HG03103 (cell line): Measurements from ENCODE around the gene AHNAK.

ENCODE experiments used
- ATAC-seq: cut with Tn5 transposase; IDR thresholded peaks from one replicate; pipeline ENCODE4 v1.9.1; 2021; ENCODE audit warnings: low read depth; ENCODE audit not compliant: unreplicated experiment

The AHNAK gene

DNA sequence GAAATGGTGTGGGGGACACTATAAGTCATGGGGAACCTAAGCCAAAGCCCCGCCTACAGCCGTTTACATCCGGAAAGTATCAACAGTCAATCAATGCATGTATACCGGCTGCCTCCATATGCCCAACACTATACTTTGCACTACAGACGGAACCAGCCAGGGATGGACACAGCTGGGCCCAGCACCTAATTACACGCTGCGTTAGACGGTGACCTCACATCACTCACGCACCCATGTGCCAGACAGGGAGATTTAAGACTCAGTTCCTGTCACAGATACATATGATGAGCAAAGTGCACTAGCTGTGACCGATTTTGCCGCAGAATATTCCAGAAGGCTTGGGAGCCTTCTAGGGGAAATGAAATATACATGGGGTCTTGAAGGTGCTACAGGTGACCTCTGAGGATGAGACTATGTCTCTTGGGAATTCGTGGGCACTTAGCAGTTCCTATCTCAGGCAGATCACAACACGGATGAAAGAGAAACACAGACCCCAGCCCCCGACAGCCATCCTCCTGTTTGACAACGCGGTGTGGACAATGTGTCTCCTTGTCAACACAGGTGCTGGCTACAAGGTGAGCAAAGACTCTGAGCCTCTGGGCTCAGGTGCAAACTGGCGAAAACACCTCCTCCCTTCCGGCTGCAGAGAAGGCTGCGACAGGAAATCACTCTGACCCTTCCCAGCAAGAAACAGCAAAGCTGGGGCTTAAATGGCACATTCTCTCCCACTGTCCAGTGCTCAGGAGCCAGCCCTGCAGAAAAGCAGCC lies 8.0 kb downstream of the AHNAK start:
- ATAC-seq, result no peak

DNA sequence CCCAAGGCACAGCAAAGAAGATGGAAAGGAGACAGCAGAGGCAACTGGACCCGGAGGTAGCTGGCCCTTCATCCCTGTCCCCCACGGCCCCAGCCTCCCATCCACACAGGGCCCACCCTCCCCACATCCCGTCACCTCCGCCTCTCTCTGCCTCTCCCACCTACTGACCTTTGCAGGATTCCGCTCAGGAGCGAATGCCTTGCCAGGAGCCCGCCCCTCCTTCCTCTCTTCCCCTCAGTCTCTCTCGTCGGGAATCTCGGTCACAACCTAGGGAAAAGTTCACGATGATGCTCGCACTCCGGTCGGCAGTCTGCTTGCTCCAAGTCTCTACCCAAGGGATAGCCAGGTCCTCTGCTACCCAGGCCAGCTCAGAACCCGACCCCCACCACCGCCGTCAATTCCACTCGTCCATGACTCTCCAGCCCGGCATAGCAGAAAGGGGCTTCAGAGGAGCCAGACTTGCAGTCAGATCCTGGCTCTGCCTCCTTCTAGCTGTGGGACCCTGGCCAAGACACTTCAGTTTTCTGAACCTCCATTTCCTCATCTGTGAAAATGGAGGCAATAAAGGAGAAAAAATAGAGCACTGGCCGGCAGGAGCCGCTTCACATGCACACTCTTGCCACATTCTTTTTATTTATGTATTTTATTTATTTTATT lies 10.2 kb downstream of the AHNAK start:
- no peak for ATAC-seq

DNA sequence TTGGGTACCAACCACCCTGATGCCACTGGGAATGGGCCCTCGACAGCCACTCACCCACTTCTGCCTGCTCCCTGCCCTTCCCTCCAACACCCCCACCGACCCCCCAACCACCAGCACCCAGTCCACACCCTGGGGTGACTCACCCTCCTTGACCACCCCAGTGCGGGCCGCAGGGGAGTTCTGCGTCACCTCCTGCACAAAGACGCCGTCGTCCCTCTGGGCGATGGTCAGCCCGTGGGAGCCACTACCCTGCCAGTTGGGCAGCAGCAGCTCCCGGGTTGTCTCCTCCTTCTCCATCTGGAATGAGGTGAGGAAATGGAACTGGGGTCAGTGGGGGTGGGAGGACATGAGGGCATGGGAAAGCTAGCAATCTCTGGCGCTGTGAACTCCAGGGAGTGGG lies 10.8 kb downstream of the AHNAK start:
- no peak for ATAC-seq

DNA sequence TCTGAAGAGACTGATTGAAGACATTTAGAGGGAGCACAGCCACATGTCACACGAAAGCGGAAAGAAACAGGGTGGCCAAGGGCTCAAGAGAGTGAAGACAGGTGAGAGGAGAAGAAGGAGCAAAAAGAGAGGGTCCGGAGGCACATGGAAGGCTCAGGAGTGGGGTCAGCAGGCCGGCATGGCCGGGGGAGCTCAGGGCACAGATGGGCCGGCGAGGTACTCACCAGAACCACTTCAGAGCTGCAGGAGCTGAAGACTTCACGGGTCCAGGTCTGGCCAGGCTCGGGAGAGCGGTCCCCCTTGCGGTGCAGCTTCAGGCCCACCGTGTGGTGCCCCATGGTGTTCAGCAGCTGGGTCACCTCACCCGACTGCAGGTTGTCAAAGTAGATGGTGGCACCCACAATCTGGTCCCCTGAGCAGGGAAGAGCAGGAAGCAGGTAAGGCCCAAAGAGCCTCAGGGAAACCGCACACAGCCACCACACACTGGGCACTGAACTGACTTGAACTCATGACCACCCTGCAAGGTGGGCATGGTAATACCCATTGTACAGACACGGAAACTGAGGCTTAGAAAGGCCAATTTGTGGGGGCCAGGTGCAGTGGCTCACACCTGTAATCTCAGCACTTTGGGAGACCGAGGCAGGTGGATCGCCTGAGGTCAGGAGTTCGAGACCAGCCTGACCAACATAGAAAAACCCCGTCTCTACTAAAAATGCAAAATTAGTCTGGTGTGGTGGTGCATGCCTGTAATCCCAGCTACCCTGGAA lies 11.6 kb downstream of the AHNAK start:
- no peak for ATAC-seq

DNA sequence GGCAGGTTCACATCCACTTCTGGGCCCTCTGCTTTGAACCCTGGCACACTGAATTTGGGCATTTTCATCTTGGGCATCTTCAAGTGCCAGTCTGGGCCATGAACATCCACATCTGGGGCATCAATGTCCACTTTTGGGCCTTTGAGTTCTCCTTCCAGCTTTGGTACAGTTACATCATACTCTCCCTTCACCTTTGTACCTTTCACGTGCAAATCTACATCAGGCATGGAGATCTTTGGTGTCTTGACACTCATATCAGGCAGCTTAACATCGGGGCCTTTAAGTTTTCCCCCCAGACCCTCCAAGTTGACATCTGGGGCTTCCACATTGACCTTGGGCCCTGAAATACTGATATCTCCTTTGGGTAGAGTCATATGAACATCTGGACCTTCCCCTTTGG lies 14.5 kb downstream of the AHNAK start:
- ATAC-seq, result no peak

DNA sequence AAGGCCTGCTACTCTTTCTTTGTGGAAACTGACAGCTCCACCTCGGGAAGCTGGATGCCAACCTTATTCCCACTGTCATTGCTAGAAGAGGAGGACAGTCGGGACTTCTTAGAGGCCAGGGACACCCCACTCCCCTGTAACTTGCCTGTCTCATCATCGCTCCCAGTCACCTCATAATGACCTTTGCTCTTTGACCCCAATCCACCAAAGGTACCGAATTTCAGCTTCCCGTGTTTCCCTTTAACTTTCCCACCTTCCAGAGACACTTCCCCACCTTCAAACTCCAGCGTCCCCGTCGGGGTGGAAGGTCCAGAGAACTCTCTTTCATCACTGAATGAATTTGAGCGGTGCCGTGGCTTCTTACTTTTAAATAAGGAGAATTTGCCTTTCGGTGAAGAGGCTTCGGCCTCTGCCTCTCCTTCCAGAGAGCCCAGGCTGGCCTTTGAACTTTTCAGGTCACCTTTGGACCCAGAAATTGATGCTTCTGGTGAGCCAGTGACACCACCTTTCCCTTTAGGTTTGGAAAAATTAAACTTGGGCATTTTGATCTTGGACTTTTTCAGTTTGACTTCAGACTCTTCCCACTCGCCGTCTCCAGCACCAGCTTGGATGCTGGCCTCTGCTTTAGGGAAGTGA lies 29.8 kb downstream of the AHNAK start:
- ATAC-seq, result no peak

DNA sequence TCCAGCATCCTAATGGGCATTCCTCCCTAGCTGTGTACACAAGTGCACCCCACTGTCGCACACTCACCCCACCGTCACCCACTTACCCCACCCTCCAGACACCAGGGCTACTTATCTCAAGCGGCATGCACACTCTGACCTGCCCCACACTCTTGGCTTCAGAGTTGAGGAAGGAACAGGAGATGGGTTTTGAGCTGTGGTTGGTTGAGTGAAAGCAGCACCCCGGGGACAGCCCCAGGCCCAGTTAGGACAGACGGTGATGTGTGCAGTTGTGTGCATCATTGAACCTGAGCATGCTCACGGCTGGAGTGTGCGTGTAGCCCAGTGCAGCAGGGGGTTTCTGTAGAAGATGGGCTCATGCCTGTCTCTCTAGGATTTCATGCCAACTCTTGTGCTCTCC lies 32.5 kb downstream of the AHNAK start:
- ATAC-seq, result no peak

DNA sequence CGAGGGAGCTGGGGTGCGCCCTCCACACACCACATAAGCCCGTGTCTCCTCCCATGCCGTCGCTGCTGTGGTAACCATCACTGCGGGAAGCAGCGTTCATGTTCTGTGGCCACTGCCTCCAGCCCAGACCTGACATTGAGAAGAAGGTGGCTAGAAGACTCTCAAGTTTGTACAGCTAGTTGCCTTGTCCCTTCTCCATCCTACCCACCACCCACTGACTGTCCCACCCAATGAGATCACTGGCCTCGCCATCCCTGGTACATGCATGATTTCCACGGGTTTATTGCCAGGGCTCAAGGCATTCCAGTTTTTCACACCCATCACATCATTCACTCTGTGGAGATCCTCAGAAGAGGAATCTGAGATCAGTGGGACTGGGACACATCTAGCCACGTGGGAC lies 33.0 kb downstream of the AHNAK start:
- ATAC-seq, result no peak

DNA sequence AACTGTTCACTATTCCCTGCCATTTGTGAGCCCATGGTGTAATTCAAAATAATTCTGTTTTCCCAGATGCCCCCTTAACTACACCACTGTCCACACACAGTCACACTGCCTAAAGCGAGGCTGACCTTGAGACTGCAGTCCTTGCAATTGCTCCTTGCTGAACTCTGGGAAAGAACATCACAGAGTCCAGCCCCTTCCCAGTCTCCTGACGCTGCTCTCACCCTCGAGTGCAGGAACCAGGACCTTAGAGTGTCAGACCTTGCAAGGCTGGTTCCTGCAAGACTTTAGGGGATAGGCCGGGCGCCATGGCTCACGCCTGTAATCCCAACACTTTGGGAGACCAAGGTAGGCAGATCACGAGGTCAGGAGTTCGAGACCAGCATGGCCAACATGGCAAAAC lies 33.6 kb downstream of the AHNAK start:
- ATAC-seq, result no peak

DNA sequence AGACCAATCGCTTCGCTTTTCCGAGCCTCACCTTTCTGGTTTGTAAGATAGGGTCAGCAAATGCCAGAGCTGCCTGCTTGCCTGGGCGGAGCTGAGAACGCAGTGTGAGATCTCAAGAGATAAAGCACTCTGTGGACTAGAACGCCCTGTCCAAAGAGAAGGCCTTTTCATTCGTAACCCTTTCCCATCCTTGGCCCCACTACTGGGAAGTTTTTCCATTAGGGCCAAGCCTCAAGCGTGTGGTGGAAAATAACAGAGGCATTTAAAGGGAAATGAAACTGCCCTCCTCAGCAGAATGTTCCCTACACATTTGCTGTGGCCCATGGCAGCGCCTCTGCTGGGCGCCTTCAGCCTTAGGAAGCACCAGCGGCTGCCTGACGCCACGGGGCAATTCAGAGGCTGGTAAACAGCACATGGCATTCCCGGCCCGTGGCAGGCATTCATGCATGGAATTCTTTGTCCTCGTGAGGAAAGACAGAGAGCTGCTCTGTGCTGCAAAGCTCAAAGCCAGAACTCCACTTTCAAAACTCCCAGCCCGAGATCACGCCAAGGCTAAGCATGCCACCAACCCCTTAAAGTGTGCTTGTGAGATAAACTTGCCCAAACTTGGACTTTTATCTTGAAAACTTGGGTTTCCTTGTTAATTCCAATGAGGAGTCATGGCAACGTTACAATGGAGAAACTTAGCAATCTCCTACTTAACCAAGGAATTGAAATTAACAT lies 38.1 kb downstream of the AHNAK start:
- ATAC-seq, result no peak

DNA sequence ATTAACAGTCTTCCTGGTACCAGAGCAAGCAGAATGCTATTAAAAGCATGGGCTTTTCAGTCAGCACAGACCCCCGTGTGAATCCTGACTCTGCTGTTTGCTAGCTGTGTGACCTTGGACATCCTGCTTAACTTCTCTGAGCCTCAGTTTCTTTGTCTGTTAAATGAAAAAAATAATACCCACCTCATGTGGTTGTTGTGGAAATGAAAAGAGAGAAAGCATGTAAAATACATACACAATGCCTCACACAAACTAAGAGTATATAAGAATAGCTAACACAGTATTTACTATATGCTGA lies 39.5 kb downstream of the AHNAK start:
- ATAC-seq, result no peak

DNA sequence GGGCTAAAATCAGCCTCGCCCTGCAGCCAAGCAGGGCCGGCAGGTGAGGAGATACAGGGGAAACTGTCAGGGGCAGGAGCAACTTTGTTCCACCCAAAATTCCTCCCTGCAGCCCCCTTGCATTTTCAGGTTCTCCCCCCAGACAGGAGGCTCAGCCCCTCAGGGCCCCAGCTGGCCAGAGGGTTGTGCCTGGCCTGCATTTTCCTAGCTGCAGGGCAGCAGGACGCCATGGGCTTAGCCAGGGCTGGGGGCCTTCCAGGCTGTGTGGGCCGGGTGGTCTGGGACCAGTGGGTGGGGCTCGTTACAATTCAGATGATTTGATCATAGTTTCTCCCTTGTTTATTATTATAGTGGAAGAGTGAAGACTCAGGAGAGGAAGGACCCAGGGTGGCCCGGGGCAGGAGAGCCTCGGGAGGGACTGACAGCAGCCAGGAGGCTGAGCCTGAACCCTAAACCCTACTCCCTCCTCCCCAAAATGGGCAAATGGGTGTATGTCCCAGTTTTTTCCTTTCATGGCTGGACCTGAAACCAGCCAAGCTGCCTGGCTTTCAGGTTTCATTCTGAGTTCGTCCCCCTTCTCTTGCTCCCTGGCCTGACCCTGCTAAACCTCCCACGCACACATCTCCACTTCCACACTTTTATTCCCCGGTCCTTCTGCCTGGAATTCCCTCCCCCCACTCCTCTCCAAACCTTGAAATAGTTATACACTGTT lies 40.0 kb downstream of the AHNAK start:
- ATAC-seq, result no peak

DNA sequence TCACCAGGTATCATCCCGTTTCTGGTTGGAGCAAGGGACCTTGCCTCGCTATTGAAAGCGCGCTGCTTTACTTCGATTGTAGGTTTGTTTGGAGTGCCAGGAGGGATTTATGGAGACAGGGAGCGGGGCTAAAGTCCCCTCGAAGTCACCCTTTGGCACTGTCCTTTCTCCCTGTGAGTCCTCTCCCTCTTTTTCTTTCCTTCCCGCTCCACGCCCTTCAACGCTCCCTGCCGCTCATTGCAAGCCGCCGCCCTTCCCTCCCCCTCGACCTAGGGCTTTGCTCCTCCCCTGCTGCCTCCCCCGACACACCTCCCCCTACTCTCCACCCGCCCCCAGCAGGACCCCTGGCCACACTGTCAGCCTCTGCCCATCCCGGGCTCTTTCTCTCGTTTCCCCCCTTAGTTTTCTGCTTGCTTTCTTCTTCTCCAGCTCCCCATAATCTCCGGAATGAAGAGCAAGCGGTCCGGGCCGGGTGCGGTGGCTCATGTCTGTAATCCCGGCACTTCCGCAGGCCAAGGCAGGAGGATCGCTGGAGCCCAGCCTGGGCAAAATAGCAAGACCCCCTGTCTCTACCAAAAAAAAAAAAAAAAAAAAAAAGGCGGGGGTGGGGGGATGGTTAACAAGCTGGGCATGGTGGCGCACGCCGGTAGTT lies 41.0 kb downstream of the AHNAK start:
- no peak for ATAC-seq

DNA sequence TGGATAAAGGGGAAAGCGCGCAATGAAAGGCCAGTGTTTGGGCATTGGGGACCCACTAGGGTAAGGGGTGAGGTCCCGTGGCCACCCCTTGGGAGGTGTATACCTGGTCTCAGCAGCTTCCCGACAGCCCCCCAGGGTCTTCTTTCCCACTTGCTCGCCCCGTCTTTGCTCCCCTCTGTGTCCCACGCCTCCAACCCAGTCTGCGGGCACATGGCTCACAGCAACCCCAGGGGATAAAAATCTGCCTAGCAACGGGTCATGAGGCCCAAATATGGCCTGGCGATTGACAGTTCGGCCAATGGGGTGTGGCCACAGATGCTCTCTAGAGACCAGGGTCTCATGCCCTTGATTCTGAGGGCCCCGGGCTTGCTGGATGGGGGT lies 41.6 kb downstream of the AHNAK start:
- ATAC-seq, result no peak

DNA sequence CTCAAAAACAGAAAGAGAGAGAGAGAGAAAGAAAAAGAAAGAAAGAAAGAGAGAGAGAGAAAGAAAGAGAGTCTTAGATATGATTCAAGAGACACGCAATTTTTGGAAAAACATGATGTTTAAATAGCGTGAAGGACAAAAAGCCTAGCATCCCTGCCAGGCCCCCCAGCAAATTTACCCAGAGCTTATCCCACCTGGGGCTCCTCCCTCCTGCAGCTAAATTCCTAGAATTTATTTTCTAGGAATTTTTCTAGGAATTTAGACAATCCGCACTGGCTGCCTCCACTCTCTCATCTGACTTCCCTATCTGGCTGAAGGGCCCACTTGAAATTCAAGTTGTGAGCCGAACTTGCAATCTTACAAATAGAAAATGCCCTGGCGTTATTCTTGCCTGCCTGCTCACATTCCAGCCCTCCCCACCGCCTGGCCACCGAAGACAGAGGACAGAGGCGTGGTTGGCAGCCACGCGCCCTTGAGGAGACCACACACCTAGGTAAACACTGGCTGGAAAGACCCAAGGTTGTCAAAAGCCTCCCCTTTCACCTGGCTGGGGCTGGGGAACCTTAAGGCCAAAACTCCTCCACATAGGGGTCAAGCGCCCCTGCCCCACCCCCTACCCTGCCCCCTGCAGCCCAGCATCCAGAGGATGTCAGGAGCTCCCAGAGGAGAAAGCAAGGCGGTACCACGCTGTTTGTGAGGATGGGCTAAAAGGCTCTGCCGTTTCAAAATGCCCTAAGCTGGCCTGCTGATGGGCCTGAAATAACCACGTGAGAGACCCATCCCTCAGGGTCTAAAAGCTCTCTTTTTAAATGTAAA lies 42.2 kb downstream of the AHNAK start:
- ATAC-seq, result no peak

DNA sequence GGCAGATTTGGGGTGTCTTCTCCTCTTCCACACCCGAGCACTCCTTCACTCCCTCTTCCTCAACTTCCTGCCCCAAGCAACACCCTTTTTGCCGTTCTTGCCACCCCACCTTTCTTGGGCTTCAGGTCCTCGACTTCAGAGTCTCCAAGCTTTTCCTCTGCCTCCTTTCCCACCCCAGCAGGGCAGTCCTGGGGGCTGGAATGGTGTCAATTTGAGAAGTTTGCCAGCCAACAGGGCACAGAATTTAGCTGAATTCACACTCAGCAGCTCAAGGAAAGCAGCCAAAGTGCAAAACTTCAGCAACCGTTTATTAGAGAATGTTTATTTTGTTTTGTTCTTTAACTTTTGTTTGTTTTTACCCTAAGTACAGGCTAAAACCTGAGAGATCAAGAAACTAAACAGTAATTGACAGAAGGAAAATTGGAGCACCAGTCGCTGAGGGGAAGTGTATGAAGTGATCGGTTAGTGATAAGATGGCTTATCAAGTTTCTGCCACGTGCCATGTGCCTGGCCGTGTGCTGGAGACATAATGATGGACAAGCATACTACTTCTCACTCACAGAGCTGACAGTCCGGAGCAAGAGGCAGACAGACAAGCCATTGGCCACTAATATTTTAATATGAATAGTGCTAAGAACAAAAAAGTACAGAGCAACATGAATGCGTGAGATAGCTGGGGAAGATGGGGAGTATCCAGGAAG lies 44.4 kb downstream of the AHNAK start:
- no peak for ATAC-seq

DNA sequence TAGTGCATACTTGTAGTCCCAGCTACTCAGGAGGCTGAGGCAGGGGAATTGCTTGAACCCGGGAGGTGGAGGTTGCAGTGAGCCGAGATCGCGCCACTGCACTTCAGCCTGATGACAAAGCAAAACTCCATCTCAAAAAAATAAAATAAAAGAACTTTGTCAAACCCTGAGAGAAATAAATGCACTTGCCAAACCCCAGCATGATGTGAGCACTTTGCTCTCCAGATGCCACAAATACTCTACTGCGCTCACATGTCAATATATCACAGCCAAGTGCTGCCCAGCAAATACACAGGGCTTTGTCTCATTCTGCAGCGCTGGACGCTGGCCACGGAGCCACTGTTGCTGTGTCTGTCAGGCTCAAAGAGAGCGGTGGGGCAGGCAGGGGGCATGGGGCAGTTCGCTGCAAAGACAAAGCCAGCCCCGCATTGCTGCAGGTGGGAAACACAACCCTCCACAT lies 45.1 kb downstream of the AHNAK start:
- no peak for ATAC-seq

DNA sequence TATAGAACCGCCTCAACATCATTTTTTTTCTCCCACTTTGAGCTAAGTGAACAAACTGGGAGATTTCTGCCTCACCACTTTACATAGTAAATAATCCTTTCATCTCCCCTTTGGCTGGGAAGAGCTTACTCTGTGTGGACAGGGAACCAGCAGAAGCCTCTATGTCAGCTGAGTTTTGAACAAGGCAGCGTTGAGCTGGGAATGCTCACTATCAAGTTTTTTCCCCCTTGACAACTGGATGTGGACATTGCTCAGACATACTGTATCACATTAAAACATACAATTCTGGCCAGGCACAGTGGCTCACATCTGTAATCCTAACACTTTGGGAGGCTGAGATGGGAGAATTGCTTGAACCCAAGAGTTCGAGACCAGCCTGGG lies 46.0 kb downstream of the AHNAK start:
- no peak for ATAC-seq
